Measurements from ENCODE around the gene METRNL.
A peak's percentile ranks its signal among the peaks of the same experiment; 100 is the strongest.

The METRNL gene

GRCh38 chr17:83067071-83067717 is 12.2 kb upstream of the METRNL start:
- no peak for DNase-seq (ENCODE audit: low spot score)

DNA sequence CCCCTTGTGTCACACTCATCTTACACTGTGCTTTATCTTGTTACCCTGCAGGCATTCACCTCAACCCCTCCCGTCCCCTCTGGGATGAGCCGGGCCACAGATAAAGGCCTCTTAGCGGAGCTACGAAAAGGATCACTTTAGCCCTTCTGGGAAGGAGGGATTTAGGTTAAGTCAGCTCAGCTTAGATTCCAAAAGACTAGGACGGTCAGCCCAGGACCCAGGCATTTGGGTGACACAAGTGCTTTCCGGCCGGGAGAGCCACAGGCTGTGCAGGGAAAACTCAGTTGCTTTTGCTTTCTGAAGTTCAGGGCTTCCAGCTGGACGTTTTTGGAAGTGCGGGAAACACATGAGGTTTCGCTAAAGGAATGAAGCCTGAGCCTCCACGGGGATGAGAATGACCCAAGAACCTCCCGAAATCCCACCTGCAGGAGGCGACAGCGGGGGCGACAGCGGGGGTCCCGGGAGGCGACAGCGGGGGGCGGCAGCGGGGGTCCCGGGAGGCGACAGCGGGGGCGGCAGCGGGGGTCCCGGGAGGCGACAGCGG is 11.6 kb upstream of the METRNL start:
- no peak for DNase-seq (ENCODE audit: low spot score)

DNA sequence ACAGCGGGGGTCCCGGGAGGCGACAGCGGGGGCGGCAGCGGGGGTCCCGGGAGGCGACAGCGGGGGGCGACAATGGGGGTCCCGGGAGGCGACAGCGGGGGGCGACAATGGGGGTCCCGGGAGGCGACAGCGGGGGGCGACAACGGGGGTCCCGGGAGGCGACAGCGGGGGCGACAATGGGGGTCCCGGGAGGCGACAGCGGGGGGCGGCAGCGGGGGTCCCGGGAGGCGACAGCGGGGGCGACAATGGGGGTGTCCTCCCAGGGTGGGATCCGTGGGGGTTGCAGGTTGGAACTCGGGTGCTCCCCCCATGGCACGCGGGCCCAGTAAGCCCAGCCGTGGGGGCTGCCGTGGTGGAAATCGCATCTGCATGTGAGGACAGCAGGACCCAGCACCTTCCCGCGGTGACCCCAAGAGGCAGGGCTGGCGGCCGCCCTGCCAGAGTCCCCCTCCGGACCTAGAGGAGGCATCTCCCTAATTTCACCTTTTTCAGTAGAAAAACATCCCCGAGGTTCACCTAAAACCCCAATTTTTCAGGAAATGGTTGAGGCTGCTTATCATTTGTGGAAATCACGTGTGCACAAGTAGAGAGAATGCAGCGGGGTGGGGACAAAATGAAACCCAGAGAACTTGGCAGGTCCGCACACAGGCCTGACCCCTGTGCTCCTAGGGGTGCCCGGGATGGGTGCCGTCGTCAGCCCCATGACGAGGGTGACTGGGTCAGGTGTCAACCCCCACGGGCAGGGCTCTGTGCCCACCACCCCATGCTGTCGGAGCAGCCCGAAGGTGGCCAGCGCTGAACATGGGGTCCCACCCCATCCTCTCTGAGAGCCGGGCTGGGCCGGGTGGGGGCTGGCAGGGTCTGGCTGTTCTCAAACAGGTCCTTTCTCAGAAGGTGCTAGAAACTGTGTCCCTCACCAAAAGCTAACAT is 10.5 kb upstream of the METRNL start:
- DNase-seq (ENCODE audit: low spot score), result no peak

DNA sequence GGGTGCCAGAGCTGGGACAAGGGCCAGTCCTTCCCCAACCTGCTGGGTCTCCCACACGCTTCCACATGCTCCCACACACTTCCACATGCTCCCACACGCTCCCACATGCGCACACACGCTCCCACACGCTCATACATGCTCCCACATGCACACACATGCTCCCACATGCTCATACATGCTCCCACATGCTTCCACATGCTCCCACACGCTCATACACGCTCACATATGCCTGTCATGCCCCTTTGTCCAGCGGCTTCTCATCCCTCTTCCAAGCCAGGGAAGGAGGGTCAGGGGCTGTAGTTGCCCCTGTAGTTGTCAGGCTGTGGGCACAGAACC is 9.9 kb upstream of the METRNL start:
- DNase-seq (ENCODE audit: low spot score), result no peak

GRCh38 chr17:83069931-83070742 is 9.3 kb upstream of the METRNL start:
- DNase-seq (ENCODE audit: low spot score), result no peak

DNA sequence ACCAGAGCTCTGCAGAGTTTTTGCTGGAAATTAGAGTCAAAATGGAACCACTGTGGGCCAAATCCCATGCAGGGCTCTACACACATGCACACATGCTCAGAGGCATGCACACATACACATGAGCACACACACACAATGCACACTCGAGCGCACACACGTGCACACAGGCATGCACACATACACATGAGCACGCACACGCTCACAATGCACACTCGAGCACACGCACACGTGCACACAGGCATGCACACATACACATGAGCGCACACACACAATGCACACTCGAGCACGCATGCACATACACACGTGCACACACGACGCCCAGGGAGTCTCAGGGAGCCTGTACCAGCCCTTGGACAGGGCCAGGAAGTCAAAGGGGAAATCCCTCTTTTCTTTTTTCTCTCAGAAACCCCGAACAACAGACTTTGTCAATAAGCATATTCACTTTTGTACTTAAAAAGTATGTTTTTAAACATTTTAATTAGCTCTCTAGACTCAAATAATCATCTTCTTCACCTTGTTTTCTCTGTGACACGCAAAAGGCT is 8.5 kb upstream of the METRNL start:
- no peak for DNase-seq (ENCODE audit: low spot score)

- no peak for DNase-seq (ENCODE audit: low spot score)
These were observed 8.0 kb upstream of the METRNL start for GRCh38 chr17:83071365-83071764.

DNA sequence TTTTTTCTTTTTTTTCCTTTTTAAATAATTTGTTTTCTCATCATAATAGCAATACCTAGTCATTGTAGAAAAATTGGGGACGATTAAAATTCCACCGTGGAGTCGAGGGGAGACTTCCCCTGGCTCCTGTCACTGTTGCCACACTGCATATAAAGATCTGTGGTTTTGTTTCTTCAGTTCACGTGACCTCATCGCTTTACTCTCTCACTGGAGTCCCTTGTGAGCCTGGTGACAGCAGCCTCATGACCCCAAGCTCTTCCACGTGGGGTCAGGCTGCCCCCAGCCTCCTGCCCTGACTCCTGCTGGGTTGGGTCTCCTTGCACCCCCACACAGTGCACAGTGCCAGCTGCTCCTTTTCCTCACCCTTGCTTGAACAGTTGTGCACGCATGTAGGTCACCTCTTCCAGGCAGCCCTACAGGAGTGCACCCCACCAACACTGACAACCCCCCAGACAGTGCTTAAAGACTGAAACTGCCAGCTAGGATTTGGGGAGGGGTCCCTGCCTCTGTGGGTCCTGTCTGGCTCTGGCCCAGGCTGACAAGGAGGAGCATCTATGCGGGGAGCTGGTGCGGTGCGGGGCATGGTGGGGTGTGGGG is 7.3 kb upstream of the METRNL start:
- no peak for DNase-seq (ENCODE audit: low spot score)

- DNase-seq (ENCODE audit: low spot score), result no peak
These were observed 6.6 kb upstream of the METRNL start for GRCh38 chr17:83072600-83073358.

DNA sequence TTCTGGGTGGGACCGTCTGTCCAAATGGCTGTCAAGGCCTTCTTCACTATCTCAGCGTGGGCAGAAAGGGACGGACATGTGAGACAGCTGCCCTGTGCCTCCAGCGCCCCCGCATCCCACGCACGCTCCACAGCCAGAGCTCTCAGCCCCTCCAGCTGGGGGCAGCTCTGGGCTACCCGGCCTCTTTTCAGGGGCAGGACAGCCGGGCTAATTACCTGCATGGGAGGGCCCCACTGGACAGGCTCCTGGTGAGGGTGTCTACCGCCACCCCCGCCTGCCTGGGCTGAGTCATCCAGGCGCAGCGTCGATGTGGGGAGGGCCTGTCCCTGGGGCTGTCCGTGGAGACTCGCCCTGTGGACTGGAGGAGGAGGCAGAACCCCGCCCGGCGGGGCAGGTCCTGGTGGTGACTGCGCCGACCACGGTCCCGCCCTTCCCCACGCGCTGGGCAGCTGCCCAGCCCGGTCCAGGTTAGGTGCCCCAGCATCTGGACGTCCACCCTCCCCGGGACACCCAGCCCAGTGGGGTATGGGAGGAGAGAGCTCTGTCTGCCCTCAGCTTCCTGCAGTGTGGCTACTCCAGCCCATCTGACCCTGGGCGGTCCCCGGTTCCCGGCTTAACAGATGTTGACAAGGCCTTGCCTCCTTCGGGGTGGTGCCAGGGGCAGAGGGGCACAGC is 5.9 kb upstream of the METRNL start:
- no peak for DNase-seq (ENCODE audit: low spot score)

DNA sequence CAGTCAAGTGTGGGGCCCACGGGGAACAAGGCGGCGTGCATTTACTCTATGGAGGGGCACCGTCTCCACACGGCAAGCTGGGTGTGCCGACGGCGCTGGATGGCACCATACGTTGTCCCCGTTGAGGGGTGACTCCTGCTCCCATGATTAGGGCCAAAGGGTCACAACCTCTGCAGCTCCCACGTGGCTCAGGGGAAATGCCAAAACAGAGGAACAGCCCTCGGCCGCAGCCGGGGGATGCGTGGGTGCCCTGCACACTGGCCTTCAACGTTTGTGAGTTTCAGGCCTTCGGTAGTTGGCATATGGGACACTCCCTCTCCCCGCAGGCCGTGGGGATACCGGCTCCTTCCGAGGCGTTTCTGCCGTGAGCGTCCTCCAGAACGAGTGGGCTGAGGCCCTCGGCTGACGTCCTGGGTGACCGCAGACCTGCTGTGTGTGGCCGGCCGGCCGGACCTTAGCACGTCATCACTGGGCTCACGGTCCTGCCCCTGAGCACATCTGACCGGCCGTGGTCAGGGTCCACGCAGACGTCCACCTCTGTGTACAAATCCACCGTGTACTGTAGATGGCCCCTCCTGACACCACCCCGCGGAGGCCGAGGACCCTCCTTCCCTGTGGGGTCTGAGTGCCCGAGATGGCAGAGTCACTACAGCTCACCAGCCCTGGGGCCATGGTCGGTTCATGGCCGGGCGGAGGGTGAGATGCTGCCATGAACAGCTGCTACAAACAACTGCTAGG is 4.8 kb upstream of the METRNL start:
- no peak for DNase-seq (ENCODE audit: low spot score)

GRCh38 chr17:83075270-83075880 is 4.0 kb upstream of the METRNL start:
- DNase-seq (ENCODE audit: low spot score), result no peak

DNA sequence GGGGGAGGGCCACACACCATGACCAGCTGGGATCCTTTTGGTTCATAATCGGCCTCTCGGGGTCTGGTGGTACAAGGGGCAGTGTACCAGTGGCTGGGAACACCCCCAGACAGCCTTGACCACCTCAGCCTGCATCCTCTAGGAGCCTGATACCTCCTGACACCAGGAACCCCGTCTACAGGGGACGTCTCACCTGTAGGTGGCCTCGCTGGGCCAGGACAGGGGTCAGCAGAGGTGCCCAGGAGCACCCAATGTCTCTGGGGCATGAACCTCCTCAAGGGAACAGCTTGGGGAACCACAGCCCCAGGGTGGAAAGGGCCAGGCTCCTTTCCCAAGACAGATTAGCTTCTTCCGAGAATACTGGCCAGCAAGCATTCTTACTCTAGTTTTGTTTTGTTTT is 2.5 kb upstream of the METRNL start:
- no peak for DNase-seq (ENCODE audit: low spot score)

DNA sequence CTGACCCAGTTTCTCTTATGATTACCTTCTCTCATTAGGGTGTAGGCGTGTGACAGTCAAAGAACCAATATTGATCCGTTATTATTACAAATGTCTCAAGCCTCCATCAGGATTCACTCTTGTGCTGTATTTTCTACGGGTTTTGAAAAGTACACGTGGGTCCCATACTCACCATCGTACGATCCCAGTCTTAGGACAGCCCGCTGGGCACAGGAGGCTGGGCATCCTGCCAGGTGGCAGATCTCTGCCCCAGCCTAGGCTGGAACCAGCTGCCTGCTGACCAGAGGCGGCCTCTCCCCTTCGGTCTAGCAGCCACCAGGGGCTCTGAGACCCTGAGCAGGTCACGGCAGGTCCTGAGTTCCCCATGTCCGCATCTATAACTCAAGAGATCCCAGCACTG is 2.0 kb upstream of the METRNL start:
- DNase-seq (ENCODE audit: low spot score), result no peak

DNA sequence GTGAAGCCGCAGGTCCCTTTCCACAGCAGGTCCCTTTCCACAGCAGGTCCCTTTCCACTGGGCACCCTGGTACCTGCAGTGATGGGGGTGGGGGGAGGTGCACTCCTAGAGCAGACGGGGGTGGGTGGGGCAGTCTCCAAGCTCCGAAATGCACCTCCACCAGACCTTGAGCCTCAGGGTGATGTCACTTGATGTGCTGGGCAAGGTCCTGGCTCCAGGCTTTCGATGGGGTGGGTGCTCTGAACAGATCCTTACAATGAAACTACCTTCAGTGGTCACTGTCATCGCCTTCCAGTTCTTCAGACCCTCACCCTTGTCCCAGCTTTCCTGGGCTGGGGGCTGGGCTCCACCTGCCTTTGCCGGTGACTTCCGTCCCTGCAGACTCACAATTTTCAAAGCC is 1.5 kb upstream of the METRNL start:
- DNase-seq (ENCODE audit: low spot score), result no peak

DNA sequence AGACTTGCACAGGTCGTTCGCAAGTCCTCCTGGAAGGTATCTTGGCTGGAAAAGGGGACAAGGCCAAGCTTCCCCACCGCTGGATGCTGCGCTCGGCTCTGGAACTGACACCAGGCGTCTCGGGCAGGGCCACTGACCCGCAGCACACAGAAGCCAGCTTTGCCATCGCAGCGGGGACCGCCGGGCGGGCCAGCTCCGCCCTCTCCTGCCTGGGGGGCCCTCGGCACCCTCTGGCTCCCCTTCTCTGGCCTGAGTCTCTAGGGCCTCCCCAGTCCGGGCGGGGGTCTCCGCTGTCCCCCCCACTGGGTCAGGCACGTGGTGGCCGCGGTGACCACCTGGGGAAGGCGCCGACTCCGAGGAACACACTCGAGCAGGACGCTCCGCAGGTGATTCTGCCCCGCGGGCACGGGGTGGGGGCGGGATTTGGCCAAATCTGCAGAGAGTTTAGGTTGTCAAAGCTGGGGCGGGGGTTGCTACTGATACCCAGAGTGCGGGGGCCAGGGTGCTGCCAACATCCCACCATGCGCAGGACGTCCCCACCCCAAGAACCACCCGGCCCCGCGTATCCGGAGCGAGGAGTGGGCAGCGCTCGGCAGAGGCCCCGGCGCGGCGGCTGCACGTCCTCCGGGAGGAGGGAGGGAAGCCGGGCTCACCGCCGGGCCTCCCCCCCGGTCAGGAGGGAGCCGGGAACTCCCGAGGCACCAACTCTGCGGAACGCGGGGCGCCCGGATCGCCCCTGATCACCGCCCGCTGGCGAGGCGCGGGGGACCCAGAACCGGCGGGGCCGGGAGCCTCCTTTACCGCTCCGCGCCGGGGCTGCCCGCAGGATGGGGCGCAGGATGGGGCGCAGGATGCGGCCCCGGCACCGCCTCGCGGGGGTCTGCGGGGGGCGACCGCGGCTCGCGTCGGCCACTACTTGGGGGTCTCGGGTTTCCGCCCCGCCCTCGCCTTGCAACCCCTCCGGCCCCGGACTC is 744 bp upstream of the METRNL start:
- DNase-seq (ENCODE audit: low spot score), result peak; percentile 76

DNA sequence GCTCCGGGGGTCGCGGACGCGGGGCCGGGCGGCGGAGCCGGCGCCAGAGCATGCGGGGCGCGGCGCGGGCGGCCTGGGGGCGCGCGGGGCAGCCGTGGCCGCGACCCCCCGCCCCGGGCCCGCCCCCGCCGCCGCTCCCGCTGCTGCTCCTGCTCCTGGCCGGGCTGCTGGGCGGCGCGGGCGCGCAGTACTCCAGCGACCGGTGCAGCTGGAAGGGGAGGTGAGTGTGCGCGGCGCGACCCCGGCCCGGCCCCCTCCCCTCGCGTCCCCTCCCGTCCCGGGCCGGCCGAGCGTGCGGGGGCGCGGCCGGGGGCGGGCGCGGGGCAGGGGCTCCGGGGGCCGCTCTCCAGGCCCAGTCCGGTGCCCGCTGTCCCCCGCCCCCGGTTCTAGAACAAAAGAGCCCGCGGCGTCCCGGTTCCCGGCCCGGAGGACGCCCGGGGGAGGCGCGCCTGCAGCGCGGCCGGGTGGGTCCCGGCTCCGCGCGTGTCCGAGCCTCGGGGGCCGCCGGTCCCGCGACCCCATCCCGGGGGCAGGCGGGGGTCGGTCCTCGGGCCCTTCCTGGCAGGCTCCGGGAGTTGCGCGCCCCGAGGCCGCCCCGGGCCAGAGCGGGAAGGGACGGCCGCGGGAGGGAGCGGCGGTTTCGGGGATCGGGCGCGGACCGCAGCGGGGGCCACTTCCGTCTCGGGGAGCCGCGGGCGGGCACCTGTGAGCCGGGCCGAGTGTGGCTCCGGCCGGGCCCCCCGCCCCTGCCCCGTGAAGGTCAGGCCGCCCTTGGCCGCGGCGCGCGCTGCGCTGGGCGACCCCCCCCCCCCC is 563 bp downstream of the METRNL start:
- no peak for DNase-seq (ENCODE audit: low spot score)

GRCh38 chr17:83080579-83080857 is 1.1 kb downstream of the METRNL start:
- no peak for DNase-seq (ENCODE audit: low spot score)
